HG02763 (cell line): ENCODE results near the gene ATP2B2.

Experiments
- ATAC-seq: cut with Tn5 transposase; IDR thresholded peaks from one replicate; pipeline ENCODE4 v1.9.1; 2021; ENCODE audit warnings: mild to moderate bottlenecking, moderate library complexity; ENCODE audit not compliant: unreplicated experiment

The ATP2B2 gene

GRCh38 chr3:10434144-10434937, 71.0 kb downstream of the ATP2B2 start:
- ATAC-seq, result no peak

DNA sequence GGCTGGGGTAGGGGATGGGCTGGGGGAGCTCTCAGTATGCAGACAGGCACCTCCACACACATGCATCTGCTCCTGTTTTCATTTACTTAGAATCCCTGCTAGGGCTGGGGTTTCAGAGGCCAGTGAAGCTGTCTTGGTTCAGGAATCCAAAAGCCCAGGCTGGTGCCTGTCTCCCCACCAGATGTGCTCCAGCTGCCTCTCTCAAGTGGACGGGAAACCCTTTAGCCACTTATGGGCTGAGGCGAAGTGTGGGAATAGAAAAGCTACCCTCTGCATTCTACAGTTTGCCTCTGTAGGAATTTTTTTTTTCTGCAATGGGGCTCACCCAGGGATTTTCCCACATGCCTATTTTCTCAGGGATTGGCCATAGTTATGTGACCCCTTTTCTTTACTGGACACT, 72.5 kb downstream of the ATP2B2 start:
- no peak for ATAC-seq

- ATAC-seq, result no peak
Measured at GRCh38 chr3:10432156-10432845, 73.1 kb downstream of the ATP2B2 start.

DNA sequence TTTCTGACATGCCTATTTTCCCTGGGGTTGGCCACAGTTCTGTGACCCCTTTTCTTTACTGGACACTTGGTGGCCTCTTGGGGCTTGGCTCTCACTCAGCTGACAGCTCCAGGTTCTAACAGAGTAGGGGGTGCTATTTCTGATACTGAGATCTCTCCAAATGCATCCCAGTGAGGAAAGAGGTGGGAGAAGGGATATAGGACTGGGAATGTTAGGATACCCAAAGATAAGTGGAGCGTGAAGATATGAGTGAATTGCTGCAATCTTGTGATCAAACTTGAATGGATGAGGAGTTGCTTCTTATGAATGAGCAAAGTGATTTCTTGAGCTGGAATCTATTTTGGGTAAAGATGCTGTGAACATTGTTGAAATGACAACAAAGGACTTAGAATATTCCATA, 74.6 kb downstream of the ATP2B2 start:
- no peak for ATAC-seq

GRCh38 chr3:10428406-10429091, 76.8 kb downstream of the ATP2B2 start:
- no peak for ATAC-seq

DNA sequence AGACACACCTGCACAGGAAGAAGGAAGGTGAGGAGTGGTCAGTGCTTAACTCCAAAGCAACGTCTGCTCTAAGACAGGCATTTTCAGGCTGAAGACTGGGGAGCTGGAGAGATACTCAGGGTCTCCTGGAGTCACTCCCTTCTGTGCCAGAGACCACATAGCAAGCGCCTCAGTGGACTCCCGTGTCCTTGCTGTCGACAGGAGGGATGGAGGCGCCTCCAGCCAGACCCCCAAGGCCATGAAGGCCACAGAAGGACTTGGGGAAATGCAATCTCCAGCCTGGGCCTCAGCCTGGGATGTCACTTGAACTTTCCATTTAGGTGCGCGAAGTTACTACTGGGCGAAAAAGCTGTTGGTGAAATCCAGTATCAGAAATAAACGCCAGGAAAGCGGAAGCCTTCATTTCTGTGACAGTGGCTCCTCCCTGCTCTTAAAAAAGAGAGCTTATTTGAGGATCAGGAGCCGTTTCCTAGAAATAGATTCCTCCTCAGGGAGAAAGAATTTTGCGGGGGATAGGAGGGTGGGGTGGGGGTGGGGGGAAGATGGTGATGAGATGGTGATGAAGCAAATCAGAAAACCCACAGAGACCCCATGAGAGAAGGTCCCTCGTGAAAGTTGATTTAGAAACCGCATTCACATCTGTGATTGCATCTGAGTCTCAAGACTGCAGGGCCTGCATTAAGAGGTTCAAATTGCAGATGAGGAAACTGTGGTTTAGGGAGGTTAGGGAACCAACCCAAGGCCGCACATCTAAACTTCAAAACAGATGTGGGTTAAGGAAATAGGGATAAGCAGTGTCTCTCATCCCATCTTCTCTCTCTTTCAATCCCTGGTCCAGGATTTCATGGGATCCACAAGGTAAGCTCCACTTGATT, 78.8 kb downstream of the ATP2B2 start:
- no peak for ATAC-seq

DNA sequence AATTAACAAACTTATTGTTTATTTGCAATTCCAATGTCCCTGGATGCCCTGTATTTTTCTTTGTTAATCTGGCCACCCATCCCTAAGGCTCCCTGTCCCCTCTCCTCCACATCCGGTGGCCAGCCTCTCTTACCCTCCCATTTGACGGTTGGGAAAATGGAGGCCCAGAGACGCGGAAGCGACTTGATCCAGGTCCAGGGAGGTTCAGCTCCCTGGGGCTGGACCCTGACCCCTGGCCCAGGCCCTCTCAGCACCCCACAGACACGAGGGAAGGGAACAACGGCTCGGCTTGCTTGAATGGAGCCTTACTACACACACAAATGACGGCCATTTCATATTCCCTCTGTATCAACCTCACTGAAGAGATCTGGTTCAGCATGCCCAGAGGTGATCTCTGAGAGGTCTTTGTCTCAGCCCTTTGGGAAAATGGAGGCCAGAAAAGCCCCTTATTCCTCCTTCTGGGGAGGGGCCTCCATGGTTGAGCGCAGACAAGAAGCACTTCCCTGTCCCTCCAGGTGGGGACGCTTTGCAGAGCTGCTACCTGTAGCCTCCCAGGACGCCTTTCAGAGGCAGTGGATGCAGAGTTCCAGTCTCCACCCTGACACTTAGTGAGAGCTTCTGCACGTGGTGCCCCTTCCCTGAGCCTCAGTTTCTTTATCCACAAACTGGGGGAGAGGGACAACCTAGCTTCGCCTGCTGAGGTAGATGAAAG, 82.1 kb downstream of the ATP2B2 start:
- no peak for ATAC-seq

GRCh38 chr3:10421996-10422395, 83.4 kb downstream of the ATP2B2 start:
- ATAC-seq, result no peak

GRCh38 chr3:10420745-10421475, 84.5 kb downstream of the ATP2B2 start:
- ATAC-seq, result no peak

DNA sequence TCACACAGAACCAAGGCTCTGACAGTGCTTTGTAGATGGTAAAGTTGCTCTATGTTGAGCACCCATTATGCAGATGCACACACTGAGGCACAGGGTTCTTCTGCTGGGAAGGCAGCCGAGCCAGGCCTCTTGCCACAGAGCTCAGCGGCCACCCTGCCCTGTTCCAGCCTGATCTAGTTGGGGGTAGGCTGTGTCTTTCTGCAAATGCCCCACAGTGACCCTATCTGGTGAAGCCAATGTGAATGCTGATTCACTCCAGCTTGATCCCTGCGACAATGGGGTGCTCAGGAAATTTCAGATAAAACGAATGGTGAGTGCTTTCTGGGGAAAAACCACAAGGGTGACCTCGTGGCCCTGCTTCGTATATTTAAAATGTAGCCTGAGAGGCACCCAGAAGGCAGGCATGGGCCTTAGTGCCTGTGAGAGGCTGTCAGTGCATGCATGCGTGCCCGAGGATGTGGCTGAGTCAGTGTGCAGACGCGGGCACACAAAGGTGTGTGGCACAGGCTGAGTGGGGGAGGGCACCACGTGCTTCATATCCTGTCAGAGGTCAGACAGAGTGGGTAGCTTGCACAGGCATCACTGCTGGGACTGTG, 85.7 kb downstream of the ATP2B2 start:
- no peak for ATAC-seq

- no peak for ATAC-seq
Measured at GRCh38 chr3:10417847-10418246, 87.5 kb downstream of the ATP2B2 start.

DNA sequence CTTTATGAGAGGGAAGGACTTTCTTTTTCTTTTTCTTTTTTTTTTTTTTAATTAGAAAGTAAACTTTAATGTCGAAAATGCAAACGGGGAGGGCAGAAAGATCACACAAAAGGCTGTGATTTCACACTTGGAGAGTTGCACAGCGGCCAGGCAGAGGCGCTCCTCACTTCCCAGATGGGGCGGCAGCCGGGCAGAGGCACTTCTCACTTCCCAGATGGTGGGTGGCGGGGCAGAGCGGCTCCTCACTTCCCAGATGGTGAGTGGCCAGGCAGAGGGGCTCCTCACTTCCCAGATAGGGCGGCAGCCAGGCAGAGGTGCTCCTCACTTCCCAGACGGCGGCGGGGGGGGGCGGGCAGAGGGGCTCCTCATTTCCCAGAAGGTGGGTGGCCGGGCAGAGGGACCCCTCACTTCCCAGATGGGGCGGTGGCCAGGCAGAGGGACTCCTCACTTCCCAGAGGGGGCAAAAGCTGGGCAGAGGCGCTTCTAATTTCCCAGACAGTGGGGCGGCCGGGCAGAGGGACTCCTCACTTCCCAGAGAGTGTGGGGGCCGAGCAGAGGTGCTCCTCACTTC, 88.6 kb downstream of the ATP2B2 start:
- no peak for ATAC-seq

- ATAC-seq, result no peak
Measured at GRCh38 chr3:10413041-10413440, 92.3 kb downstream of the ATP2B2 start.

GRCh38 chr3:10411598-10412332, 93.6 kb downstream of the ATP2B2 start:
- no peak for ATAC-seq

DNA sequence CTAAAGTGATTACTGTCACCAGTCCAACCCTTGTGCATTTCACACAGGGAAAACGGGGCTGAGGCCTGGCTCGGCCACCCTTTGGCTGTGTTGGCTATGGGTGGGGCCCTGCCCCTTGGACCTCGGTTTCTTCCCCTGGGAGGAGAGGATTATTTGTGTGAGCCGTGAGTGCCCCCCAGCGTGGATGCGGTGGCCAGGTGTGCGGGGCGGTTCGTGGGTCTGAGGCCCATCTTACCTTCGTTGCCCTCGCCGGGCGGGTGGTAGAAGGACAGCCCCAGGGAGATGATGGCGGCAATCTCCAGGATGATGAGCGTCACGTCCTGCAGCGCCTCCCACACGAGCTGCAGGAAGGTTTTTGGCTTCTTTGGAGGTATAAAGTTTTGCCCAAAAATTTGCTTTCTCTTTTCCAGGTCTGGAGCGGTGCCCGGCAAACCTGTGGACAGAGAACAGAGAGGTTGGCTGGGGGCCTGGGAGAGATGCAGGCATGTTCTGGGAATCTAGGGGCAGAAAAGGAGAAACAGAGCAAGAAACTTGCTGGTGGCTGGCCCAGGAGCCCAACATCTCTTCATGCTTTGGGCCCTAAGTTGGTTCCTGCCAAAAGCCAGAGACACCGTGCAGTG, 94.9 kb downstream of the ATP2B2 start:
- ATAC-seq, result no peak

DNA sequence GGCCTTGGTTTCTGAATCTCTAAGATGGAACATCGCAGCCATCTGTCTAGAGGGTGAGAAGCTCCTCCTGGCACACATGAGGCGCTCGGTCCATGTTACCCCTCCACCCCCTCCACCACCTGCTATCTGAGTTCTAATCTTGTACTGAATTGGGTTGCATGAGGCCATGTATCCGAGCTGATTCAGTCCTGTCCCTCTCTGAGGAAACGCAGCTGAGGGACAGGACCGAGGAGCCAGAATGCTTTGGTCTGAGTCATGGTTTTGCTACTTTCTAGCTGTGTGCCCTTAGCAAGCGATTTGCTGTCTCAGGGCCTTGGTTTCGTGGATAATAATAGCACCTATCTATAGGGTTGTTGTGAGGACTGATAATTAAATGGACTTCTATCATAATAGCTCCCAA, 96.7 kb downstream of the ATP2B2 start:
- ATAC-seq, result no peak

DNA sequence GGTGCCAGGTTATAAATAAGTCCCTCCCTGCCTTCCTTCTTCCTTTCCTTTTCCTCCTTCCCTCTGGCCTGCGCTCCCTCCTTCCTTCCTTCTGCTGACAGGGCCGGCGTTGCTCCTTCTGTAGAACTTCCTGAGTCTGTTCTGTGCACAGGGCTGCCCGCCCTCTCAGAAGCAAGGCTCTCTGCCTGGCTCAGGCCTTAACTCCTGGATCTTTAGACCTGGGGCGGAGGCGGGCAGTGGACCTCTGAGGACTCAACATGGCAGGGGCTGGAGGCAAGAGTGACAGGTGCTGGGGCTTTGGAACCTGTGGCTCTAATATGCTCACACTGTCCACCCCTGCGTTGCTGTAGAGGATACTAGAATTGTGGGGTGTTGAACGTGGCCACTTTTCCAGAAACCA, 98.0 kb downstream of the ATP2B2 start:
- ATAC-seq, result no peak

GRCh38 chr3:10406414-10406813, 99.0 kb downstream of the ATP2B2 start:
- no peak for ATAC-seq
